GM19452 (cell line): Measurements from ENCODE around the gene KIAA0753.

Experiments used
- ATAC-seq: cut with Tn5 transposase; IDR thresholded peaks from one replicate; pipeline ENCODE4 v1.9.1; 2021; ENCODE audit not compliant: unreplicated experiment

KIAA0753 gene

GRCh38 chr17:6640536-6641246 lies at the start of gene KIAA0753, which contains the start of gene TXNDC17:
TSS of gene KIAA0753 (minus strand) at chr17:6640711. CDS start at chr17:6635103, 5,608 bp downstream.
TSS of gene TXNDC17 (plus strand) at chr17:6641060. CDS start at chr17:6641083, 23 bp downstream.
- peak; percentile 84 for ATAC-seq

- ATAC-seq, result no peak
Measured at GRCh38 chr17:6688944-6689343, 48.4 kb upstream of the KIAA0753 start.

- no peak for ATAC-seq
Measured at GRCh38 chr17:6686026-6686425, 45.5 kb upstream of the KIAA0753 start.

- ATAC-seq, result no peak
Measured at GRCh38 chr17:6684881-6685767, 44.6 kb upstream of the KIAA0753 start.

- no peak for ATAC-seq
Measured at GRCh38 chr17:6684460-6684783, 43.9 kb upstream of the KIAA0753 start.

- ATAC-seq, result no peak
Measured at GRCh38 chr17:6683730-6684459, 43.4 kb upstream of the KIAA0753 start.

- no peak for ATAC-seq
Measured at GRCh38 chr17:6683081-6683684, 42.7 kb upstream of the KIAA0753 start.

- ATAC-seq, result no peak
Measured at GRCh38 chr17:6682339-6682738, 41.8 kb upstream of the KIAA0753 start.

GRCh38 chr17:6681671-6682070 lies 41.2 kb upstream of the KIAA0753 start:
- ATAC-seq, result no peak

GRCh38 chr17:6681176-6681575 lies 40.7 kb upstream of the KIAA0753 start:
- ATAC-seq, result no peak

GRCh38 chr17:6679241-6679640 lies 38.7 kb upstream of the KIAA0753 start:
- ATAC-seq, result no peak

- no peak for ATAC-seq
Measured at GRCh38 chr17:6677946-6678345, 37.4 kb upstream of the KIAA0753 start.

GRCh38 chr17:6677158-6677831 lies 36.8 kb upstream of the KIAA0753 start:
- ATAC-seq, result no peak

- no peak for ATAC-seq
Measured at GRCh38 chr17:6676802-6677157, 36.3 kb upstream of the KIAA0753 start.

GRCh38 chr17:6675201-6675825 lies 34.8 kb upstream of the KIAA0753 start:
- no peak for ATAC-seq

GRCh38 chr17:6674586-6674985 lies 34.1 kb upstream of the KIAA0753 start:
- ATAC-seq, result no peak

GRCh38 chr17:6671431-6671830 lies 30.9 kb upstream of the KIAA0753 start:
- ATAC-seq, result no peak

- ATAC-seq, result no peak
Measured at GRCh38 chr17:6670999-6671398, 30.5 kb upstream of the KIAA0753 start.

- ATAC-seq, result no peak
Measured at GRCh38 chr17:6670571-6670970, 30.1 kb upstream of the KIAA0753 start.
